Mesodermal cell (in vitro differentiated cells): ENCODE results near the gene SYT13.

Source experiments
- H3K27ac ChIP-seq: 2 replicates; pipeline ENCODE4 v1.7.0; 2013; ENCODE audit warnings: mild to moderate bottlenecking, low read depth, low read length, moderate library complexity; ENCODE audit not compliant: severe bottlenecking
- H3K36me3 ChIP-seq: 2 replicates; pipeline ENCODE4 v1.7.1; 2013; ENCODE audit warnings: mild to moderate bottlenecking, low read length, moderate library complexity; ENCODE audit not compliant: control insufficient read depth, insufficient read depth
- H3K4me1 ChIP-seq: one replicate; pipeline ENCODE4 v1.7.1; 2013; ENCODE audit warnings: mild to moderate bottlenecking, low read length; ENCODE audit not compliant: insufficient read depth, control insufficient read depth, poor library complexity, severe bottlenecking
- H3K4me3 ChIP-seq: 2 replicates; pipeline ENCODE4 v1.7.0; 2013; ENCODE audit warnings: low read length, control low read depth, mild to moderate bottlenecking; ENCODE audit not compliant: insufficient read depth, poor library complexity, severe bottlenecking; ENCODE audit errors: extremely low read depth
- H3K9me3 ChIP-seq: 2 replicates; pipeline ENCODE4 v1.7.1; 2013; ENCODE audit warnings: mild to moderate bottlenecking, low read length, moderate library complexity; ENCODE audit not compliant: control insufficient read depth
- WGBS, 2 experiments: methylation state at CpG; one replicate each; pipeline ENCODE4 v1.1.5; 2013; ENCODE audit warnings: missing lambda C conversion rate in 2 of 2; ENCODE audit not compliant: insufficient coverage in 2 of 2; 5-methylcytosine and 5-hydroxymethylcytosine counted together

SYT13 gene

DNA sequence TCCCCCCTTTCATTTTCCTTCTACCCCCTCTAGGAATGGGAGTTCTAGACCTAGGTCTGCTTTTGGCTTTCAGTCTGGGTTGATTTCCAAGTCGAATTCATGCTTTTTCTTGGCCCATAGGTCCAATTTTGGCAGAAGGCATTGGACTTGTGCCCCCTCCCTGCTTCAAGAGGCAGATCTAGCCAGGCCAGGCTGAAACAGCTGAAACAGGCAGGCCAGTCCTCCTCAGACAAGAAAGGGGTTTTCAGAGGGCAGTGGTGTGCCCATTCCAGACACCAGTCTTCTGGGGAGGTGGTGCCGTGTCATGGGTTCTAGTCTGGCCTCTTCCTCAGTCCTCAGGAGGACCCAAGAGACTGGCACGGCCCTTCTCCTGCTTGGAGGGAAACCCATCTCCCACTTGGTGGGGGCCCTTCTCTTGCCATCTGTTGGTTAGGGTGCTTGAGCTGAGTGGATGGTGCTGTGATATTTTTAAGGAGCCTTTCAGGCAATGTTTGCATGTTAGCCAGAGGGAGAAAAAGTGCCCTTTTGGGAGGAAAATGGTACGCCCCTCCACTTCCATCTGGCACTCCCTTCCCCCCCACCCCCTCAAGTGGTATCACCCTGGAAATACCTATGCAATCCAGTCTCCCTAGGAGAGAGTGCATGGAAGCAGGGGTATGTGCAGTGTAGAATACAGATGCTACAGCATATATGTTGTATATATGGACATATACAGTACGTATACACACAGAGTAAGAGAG lies 53.6 kb downstream of the SYT13 start:
- H3K9me3 ChIP-seq: no peaks in the 10 kb centered on the region
- no peaks in the 10 kb centered on the region for H3K4me1 ChIP-seq
- H3K36me3 ChIP-seq: peaks cover 3% of the 10 kb centered on the region
- H3K27ac ChIP-seq: no peak overlapping the region
- H3K4me3 ChIP-seq: no peak overlapping the region
- 90 to 92% methylated on average over 3 of the region's 5 CpGs for WGBS, 2 experiments

DNA sequence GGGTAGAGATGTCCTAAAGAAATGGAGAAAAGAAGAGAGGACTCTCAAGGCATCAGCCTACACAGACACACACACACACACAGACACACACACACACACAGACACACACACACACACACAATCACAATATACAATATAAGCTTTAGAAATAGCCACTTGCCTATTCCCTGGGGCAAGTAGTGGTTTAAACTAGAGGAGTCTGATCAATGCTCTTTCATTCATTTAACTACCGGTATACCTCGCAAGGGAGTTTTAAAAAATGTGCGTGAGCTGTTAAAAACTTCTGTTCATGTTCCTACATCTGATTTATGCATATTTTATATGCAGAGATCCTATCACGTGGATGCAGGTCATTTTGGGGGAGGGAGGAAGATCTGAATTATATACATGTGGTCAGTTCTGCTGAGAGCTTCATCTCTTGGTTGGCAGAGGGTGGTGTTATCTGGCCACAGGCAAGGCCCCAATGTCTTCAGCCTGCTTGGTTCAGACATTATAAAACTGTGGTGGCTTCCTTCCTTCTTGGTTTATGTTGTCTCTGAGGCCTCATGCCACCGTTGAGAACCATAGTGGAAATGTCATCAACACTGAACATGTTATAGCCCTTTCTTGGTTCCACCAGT lies 56.6 kb downstream of the SYT13 start:
- Histone ChIP-seq H3K9me3 (no peaks in the 10 kb centered on the region), H3K4me3 (no peak overlapping the region), H3K4me1 (no peaks in the 10 kb centered on the region), H3K36me3 (peaks cover 20% of the 10 kb centered on the region), H3K27ac (no peak overlapping the region)
- WGBS, 2 experiments: 96% methylated on average over 3 of the region's 5 CpGs; no CpG with 5 or more reads in 1 of the 2 experiments

GRCh38 chr11:45227836-45228235 lies 58.3 kb downstream of the SYT13 start:
- Histone ChIP-seq H3K4me3 (no peak overlapping the region), H3K27ac (no peak overlapping the region), H3K36me3 (peaks cover 20% of the 10 kb centered on the region), H3K4me1 (no peaks in the 10 kb centered on the region), H3K9me3 (no peaks in the 10 kb centered on the region)
- 95 to 96% methylated on average over 14 to 16 of the region's 19 CpGs for WGBS, 2 experiments

DNA sequence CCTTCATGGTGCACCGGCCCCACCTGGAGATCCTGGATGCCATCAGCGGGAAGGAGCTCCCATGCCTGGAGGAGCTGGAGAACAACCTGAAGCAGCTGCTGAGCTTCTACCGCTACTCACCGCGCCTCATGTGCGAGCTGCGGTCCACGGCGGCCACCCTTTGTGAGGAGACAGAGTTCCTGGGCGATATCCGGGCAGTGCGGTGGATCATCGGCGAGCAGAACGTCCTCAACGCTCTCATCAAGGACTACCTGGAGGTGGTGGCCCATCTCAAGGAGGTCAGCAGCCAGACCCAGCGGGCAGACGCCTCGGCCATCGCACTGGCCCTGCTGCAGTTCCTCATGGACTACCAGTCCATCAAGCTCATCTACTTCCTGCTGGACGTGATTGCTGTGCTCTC lies 59.2 kb downstream of the SYT13 start:
- no peaks in the 10 kb centered on the region for H3K4me1 ChIP-seq
- no peak overlapping the region for H3K4me3 ChIP-seq
- H3K36me3 ChIP-seq: peaks cover 25% of the 10 kb centered on the region
- 94 to 98% methylated on average over 21 of the region's 21 CpGs for WGBS, 2 experiments
- no peaks in the 10 kb centered on the region for H3K9me3 ChIP-seq
- H3K27ac ChIP-seq: no peak overlapping the region

DNA sequence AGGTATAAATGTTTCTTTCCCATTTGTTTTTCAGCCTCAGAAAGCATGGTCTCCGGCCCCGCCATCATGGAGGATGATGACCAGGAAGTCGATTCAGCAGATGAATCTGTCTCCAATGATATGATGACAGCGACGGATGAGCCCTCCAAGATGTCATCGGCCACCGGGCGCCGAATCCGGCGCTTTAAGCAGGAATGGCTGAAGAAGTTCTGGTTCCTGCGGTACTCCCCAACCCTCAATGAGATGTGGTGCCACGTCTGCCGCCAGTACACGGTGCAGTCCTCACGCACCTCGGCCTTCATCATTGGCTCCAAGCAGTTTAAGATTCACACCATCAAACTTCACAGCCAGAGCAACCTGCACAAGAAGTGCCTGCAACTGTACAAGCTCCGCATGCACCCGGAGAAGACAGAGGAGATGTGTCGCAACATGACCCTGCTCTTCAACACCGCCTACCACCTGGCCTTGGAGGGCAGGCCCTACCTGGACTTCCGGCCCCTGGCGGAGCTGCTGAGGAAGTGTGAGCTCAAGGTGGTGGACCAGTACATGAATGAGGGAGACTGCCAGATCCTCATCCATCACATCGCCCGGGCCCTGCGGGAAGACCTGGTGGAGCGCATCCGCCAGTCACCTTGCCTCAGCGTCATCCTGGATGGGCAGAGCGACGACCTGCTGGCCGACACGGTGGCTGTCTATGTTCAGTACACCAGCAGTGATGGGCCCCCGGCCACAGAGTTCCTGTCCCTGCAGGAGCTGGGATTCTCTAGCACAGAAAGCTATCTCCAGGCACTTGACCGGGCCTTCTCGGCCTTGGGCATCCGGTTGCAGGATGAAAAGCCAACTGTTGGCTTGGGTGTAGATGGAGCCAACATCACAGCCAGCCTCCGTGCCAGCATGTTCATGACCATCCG lies 59.9 kb downstream of the SYT13 start:
- no peaks in the 10 kb centered on the region for H3K4me1 ChIP-seq
- peaks cover 25% of the 10 kb centered on the region for H3K36me3 ChIP-seq
- H3K27ac ChIP-seq: no peak overlapping the region
- no peaks in the 10 kb centered on the region for H3K9me3 ChIP-seq
- H3K4me3 ChIP-seq: no peak overlapping the region
- 95% methylated on average over 38 to 39 of the region's 39 CpGs for WGBS, 2 experiments

- 100% methylated on average over 1 of the region's 1 CpG for WGBS, 2 experiments
- H3K4me3 ChIP-seq: no peak overlapping the region
Measured at GRCh38 chr11:45225277-45225676, 60.9 kb downstream of the SYT13 start.

GRCh38 chr11:45224766-45225165 lies 61.4 kb downstream of the SYT13 start:
- Histone ChIP-seq H3K9me3 (no peaks in the 10 kb centered on the region), H3K4me3 (no peak overlapping the region), H3K4me1 (no peaks in the 10 kb centered on the region), H3K27ac (no peak overlapping the region), H3K36me3 (peaks cover 25% of the 10 kb centered on the region)
- WGBS, 2 experiments: 86 to 97% methylated on average over 8 to 11 of the region's 11 CpGs

More at GRCh38 chr11:45225277-45225676, 60.9 kb downstream of the SYT13 start:
- Histone ChIP-seq H3K4me1 (no peaks in the 10 kb centered on the region), H3K36me3 (peaks cover 25% of the 10 kb centered on the region), H3K9me3 (no peaks in the 10 kb centered on the region), H3K27ac (no peak overlapping the region)

GRCh38 chr11:45223496-45223895 lies 62.6 kb downstream of the SYT13 start:
- Histone ChIP-seq H3K4me1 (no peaks in the 10 kb centered on the region), H3K36me3 (peaks cover 25% of the 10 kb centered on the region), H3K27ac (no peak overlapping the region), H3K4me3 (no peak overlapping the region), H3K9me3 (no peaks in the 10 kb centered on the region)
- 89 to 97% methylated on average over 3 to 4 of the region's 5 CpGs for WGBS, 2 experiments

GRCh38 chr11:45219411-45219810 lies 66.7 kb downstream of the SYT13 start:
- H3K36me3 ChIP-seq: peaks cover 5% of the 10 kb centered on the region
- WGBS, 2 experiments: 90 to 96% methylated on average over 15 to 18 of the region's 18 CpGs
- no peak overlapping the region for H3K27ac ChIP-seq
- H3K4me1 ChIP-seq: no peaks in the 10 kb centered on the region
- no peaks in the 10 kb centered on the region for H3K9me3 ChIP-seq
- no peak overlapping the region for H3K4me3 ChIP-seq

DNA sequence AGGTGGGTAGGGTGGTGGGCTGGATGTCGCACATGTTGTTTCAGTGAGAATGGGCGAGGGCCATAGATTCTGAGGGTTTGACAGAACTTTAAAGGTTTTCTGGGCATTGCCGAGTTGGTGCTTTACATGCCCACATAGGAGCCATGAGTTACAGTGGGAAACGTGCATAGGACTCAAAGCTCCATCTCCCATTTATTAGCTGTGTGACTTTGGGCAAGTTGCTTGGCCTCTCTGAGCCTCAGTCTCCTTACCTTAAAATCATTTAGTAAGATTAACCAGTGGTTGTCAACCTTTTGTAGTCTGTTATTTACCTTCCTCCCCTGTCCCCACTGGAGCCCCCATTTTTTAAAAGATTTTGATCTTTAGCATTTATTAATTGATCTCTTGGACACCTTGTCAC lies 67.4 kb downstream of the SYT13 start:
- WGBS, 2 experiments: 92 to 94% methylated on average over 3 to 4 of the region's 4 CpGs
- Histone ChIP-seq H3K9me3 (no peaks in the 10 kb centered on the region), H3K36me3 (peaks cover 5% of the 10 kb centered on the region), H3K4me1 (no peaks in the 10 kb centered on the region), H3K4me3 (no peak overlapping the region), H3K27ac (no peak overlapping the region)
